Fibroblast of lung (primary cell): ENCODE measurements around the gene ISLR2.

Experiments
- EZH2 ChIP-seq: IDR thresholded peaks from 2 replicates; pipeline ENCODE4 v1.5.1; 2012; ENCODE audit warnings: low read length, control low read depth, mild to moderate bottlenecking; ENCODE audit errors: missing control alignments
- TF ChIP-seq, protein P1 (sequence below), 2 donors: IDR thresholded peaks in 1 of 2; conservative IDR thresholded peaks in 1 of 2; 1 replicate in 1 of 2; 2 replicates in 1 of 2; pipeline ENCODE4 v1.5.1; 2011 to 2012; ENCODE audit warnings: low read length in 2 of 2, control low read depth in 1 of 2, inconsistent platforms in 1 of 2, low read depth in 1 of 2, mild to moderate bottlenecking in 1 of 2

DNA sequence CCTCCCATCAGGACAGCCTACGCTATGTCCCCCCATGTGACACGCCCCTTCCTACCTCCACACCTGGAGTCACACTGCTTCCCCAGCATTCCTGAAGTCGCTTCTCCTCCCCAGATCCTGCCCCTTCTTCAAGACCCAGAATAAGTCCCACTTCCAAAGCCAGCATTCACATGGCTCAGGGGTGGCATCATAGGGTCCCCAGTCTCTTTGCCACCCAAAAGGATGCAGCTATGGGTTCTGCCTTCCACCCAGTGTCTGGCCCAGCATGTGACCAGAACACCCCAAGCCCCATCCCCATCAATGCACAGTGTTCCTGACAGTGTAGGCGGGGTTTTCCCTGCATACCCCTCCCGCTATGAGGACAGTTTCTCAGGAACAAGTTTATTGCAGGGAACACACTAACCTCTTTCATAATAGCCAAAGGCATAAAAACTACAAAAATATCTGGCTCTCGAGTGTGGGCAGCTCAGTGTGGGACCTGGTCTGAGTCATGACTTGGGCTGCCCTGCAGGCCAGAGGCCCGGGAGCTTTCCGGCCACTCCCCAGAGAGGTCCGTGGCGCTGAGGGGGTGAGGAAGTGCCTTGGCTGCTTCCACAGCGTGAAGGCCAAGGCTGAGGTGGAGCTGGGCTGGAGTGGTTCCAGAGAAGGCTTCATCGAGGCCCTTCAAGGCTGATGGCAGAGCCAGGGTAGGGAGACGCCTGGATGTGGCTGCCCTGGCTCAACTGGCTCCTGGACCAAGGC, 48.9 kb downstream of the ISLR2 start:
- TF ChIP-seq, protein P1, sequence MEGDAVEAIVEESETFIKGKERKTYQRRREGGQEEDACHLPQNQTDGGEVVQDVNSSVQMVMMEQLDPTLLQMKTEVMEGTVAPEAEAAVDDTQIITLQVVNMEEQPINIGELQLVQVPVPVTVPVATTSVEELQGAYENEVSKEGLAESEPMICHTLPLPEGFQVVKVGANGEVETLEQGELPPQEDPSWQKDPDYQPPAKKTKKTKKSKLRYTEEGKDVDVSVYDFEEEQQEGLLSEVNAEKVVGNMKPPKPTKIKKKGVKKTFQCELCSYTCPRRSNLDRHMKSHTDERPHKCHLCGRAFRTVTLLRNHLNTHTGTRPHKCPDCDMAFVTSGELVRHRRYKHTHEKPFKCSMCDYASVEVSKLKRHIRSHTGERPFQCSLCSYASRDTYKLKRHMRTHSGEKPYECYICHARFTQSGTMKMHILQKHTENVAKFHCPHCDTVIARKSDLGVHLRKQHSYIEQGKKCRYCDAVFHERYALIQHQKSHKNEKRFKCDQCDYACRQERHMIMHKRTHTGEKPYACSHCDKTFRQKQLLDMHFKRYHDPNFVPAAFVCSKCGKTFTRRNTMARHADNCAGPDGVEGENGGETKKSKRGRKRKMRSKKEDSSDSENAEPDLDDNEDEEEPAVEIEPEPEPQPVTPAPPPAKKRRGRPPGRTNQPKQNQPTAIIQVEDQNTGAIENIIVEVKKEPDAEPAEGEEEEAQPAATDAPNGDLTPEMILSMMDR (conservative IDR thresholded peaks at IDR 0.05 in 1 of 2, IDR thresholded peaks at IDR 0.05 in 1 of 2; ENCODE audit: low read depth in 1 of 2, low read length in 2 of 2): no peak
- TF ChIP-seq EZH2: no peak
